Measurements from ENCODE around the gene ZNF195.
A peak's percentile ranks its signal among the peaks of the same experiment; 100 is the strongest.
"Not testable (repeated sequence)": the region's sequence is repeated elsewhere in the genome, so short reads cannot be mapped to it uniquely, and the experiment has no call there.

Gene ZNF195

GRCh38 chr11:3346587-3346986, 32.4 kb downstream of the ZNF195 start:
- no peak for DNase-seq

- no peak for DNase-seq
These were observed 33.2 kb downstream of the ZNF195 start for GRCh38 chr11:3345736-3346135.

- DNase-seq = no peak
These were observed 34.4 kb downstream of the ZNF195 start for GRCh38 chr11:3344327-3345174.

- no peak for DNase-seq
These were observed 36.2 kb downstream of the ZNF195 start for GRCh38 chr11:3342709-3343108.

- peak in 2 of 3 experiments; percentile 12 to 74 for DNase-seq
These were observed 37.6 kb downstream of the ZNF195 start for GRCh38 chr11:3341298-3341697.

- DNase-seq = no peak
These were observed 38.9 kb downstream of the ZNF195 start for GRCh38 chr11:3340025-3340424.

GRCh38 chr11:3339340-3339624, 39.7 kb downstream of the ZNF195 start:
- DNase-seq = no peak

GRCh38 chr11:3338569-3339339, 40.2 kb downstream of the ZNF195 start:
- DNase-seq = no peak

GRCh38 chr11:3336420-3336819, 42.5 kb downstream of the ZNF195 start:
- DNase-seq = not testable (repeated sequence)

- not testable (repeated sequence) for DNase-seq
These were observed 45.8 kb downstream of the ZNF195 start for GRCh38 chr11:3333157-3333556.

GRCh38 chr11:3331078-3331477, 47.9 kb downstream of the ZNF195 start:
- DNase-seq = not testable (repeated sequence)

- not testable (repeated sequence) for DNase-seq
These were observed 48.9 kb downstream of the ZNF195 start for GRCh38 chr11:3330064-3330463.

GRCh38 chr11:3328503-3328902, 50.4 kb downstream of the ZNF195 start:
- not testable (repeated sequence) for DNase-seq

GRCh38 chr11:3326450-3326849, 52.5 kb downstream of the ZNF195 start:
- DNase-seq = not testable (repeated sequence)

GRCh38 chr11:3324724-3325123, 54.2 kb downstream of the ZNF195 start:
- not testable (repeated sequence) for DNase-seq
